SH-SY5Y (cell line): ENCODE data around the gene PRDX1.

Source experiments
- GATA2 ChIP-seq: IDR thresholded peaks from 2 replicates; pipeline ENCODE4 v1.6.1; 2011; ENCODE audit warnings: mild to moderate bottlenecking, low read depth, low read length
- GATA3 ChIP-seq: IDR thresholded peaks from 2 replicates; pipeline ENCODE4 v1.6.1; 2011; ENCODE audit warnings: low read depth, mild to moderate bottlenecking, low read length, moderate library complexity

GRCh38 chr1:45510972-45511527 is 10.6 kb downstream of the PRDX1 start:
- TF ChIP-seq GATA2 (no peak), GATA3 (no peak)
